ENCODE data around the gene PTK7.
"Not testable (repeated sequence)": the region's sequence is repeated elsewhere in the genome, so short reads cannot be mapped to it uniquely, and the experiment has no call there.

PTK7 gene

DNA sequence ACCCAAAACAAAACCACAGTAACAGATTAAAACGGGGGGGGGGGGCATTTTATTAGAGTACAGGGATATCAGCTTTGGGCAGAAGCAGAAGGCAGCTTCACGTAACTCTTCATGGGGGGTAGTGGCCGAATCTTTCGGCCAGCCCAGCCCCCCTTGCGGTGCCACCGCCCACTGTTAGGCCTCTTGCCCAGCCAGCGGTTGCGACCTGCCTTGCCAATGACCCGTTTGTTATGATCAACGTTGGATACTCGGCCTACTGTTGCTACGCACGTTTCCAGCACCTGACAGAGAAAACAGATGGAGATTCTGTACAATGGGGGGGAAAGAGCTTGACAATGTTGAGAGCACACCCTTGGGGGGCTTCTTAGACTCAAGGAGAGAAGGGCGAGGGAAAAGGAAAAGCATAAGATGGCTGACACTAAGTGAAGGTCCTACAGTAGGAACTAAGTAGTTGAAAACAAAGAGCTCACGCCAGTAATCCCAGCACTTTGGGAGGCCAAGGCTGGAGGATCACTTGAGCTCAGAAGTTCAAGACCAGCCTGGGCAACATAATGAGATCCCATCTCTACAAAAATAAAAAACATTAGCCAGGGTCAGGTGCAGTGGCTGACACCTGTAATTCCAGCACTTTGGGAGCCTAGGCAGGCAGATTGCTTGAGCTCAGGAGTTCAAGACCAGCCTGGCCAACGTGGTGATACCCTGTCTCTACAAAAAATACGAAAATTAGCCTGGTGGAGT lies 21.7 kb upstream of the PTK7 start:
- no peak for DNase-seq (ENCODE audit: low read depth)

DNA sequence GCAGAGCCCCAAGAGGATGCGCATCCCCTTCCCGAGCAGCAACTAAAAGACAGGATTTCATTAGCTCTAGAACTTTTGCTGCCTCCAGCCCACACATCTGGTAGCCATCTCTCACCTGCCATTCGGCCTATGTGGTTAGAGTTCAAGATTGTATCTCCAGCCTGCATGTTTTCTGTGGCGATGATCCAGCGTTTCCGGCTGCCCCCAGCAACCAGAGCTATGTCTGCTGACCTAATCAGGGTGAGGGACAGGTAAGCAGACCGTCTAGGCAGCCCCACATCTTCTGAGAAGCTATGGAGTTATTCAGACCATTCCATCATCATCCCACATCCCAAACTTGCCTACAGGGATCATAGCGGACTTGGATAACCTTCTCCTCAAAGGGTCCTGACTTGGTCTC lies 20.1 kb upstream of the PTK7 start:
- no peak for DNase-seq (ENCODE audit: low read depth)

GRCh38 chr6:43058531-43058930 lies 17.6 kb upstream of the PTK7 start:
- no peak for DNase-seq (ENCODE audit: low read depth)

GRCh38 chr6:43059168-43060033 lies 16.7 kb upstream of the PTK7 start, which contains the start of the genes KLC4 and MRPL2:
TSS of gene KLC4 (plus strand) at chr6:43059631. CDS start at chr6:43061336, 1,705 bp downstream.
TSS of gene MRPL2 (minus strand) at chr6:43059434. CDS start at chr6:43059381, 53 bp downstream.
- DNase-seq (ENCODE audit: low read depth), result peak; percentile 96

GRCh38 chr6:43060034-43060754 lies 15.9 kb upstream of the PTK7 start:
- no peak for DNase-seq (ENCODE audit: low read depth)

DNA sequence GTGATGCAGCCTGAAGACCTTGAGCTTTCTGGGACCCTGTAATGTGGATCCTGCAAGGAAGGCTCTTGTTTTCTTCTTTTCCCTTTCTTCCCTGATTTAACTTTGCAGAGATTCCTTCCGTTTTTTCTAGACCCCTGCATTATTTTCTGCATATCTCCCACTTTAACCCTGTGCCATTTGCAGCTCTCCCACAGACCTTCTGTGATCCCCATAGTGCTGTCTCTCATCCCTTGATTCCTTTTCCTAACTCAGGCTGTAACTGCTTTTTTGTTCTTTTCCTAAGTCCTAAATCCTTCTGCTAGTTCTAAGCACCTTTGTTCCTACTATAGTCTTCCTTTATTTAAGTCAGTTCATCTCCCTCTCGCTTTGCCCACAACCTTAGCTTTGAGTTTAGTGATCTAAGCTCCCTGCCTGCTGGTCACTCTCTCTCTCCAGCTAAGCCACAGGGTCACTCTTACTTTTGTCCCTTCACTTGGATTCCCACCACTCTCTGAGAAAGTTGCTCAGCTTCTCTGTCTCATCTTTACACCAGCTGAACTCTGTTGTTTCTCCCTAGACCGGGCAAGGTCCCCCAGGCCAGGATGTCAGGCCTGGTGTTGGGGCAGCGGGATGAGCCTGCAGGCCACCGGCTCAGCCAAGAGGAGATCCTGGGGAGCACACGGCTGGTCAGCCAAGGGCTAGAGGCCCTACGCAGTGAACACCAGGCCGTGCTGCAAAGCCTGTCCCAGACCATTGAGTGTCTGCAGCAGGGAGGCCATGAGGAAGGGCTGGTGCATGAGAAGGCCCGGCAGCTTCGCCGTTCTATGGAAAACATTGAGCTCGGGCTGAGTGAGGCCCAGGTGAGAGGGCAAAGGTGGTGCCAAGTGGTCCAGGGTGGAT lies 15.1 kb upstream of the PTK7 start:
- DNase-seq (ENCODE audit: low read depth), result no peak

GRCh38 chr6:43061861-43062260 lies 14.3 kb upstream of the PTK7 start:
- no peak for DNase-seq (ENCODE audit: low read depth)

DNA sequence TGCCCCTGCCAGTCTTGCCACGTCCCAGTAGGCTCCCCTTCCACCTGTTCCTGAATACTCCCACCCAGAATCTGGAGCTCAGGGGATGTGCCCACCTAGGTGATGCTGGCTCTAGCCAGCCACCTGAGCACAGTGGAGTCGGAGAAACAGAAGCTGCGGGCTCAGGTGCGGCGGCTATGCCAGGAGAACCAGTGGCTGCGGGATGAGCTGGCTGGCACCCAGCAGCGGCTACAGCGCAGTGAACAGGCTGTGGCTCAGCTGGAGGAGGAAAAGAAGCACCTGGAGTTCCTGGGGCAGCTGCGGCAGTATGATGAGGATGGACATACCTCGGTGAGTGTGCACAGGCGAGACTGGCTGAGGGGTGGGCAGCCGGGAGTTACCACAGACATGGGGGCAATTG lies 13.3 kb upstream of the PTK7 start:
- DNase-seq (ENCODE audit: low read depth), result no peak

GRCh38 chr6:43070028-43070632 lies 6.0 kb upstream of the PTK7 start:
- DNase-seq (ENCODE audit: low read depth), result peak; percentile 73

DNA sequence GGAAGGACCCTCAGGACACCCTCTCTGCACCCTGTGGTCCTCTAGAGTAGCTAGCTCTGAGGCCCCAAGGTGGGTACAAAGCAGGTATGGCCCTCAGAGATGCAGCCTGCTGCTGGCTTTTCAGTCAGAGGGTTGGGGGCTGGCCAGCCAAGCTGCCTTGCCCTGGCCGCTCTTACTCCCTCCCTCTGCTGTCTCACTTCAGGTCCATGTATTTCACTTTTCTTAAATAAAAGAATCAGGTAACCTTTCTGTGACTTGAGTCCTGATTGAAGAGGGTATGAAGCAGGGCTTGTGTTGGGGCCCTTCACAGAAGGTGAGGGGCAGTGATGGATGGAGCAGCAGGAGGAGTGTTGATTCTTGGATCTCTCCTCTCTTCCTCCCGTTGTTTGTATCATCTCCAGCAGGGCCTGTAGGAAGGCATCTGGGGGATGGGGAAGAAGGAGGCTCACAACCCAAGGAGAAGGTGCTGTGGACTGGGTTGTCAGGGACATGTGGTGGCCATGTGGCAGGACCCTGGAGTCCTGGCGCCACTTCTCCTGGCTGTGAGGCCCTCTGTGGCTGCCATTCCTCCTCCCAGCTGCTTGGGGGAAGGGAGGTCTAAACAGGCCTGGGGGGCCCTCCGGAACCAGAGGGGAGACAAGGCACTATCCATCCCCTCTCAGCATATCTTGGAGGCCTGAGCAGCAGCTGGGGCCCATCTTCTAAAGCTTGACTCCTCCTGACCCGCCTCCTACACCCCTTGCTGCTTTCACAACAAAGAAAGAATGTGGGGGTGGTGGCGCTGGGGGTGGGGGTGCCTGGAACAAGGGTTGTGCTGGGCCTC lies 1.1 kb upstream of the PTK7 start:
- peak; percentile 35 for DNase-seq (ENCODE audit: low read depth)

- DNase-seq (ENCODE audit: low read depth), result no peak
These were observed 584 bp downstream of the PTK7 start for GRCh38 chr6:43076464-43077332.

GRCh38 chr6:43077333-43077809 lies 1.3 kb downstream of the PTK7 start:
- no peak for DNase-seq (ENCODE audit: low read depth)

- no peak for DNase-seq (ENCODE audit: low read depth)
These were observed 1.9 kb downstream of the PTK7 start for GRCh38 chr6:43077981-43078511.

DNA sequence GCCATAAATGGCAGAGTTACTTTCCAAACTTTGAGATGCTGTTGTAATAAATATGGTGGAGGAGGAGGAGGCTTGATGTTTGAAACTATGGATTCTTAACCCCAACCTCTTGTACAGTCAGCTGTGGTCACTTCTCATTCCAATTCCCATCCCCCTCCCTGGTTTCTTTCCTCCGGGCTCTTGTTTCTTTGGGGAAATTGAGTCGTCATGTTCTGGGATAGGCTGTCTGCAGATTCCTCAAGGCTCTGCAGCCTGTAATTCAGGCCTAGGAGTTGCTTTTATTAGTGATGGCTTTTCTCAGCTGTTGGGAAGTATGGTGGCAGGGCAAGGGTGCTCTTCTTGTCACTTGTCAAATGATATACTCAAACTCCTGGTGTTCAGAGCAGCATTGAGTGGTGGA lies 2.6 kb downstream of the PTK7 start:
- DNase-seq (ENCODE audit: low read depth), result no peak

GRCh38 chr6:43081043-43081442 lies 4.9 kb downstream of the PTK7 start:
- no peak for DNase-seq (ENCODE audit: low read depth)

- DNase-seq (ENCODE audit: low read depth), result not testable (repeated sequence)
These were observed 5.8 kb downstream of the PTK7 start for GRCh38 chr6:43081922-43082321.

DNA sequence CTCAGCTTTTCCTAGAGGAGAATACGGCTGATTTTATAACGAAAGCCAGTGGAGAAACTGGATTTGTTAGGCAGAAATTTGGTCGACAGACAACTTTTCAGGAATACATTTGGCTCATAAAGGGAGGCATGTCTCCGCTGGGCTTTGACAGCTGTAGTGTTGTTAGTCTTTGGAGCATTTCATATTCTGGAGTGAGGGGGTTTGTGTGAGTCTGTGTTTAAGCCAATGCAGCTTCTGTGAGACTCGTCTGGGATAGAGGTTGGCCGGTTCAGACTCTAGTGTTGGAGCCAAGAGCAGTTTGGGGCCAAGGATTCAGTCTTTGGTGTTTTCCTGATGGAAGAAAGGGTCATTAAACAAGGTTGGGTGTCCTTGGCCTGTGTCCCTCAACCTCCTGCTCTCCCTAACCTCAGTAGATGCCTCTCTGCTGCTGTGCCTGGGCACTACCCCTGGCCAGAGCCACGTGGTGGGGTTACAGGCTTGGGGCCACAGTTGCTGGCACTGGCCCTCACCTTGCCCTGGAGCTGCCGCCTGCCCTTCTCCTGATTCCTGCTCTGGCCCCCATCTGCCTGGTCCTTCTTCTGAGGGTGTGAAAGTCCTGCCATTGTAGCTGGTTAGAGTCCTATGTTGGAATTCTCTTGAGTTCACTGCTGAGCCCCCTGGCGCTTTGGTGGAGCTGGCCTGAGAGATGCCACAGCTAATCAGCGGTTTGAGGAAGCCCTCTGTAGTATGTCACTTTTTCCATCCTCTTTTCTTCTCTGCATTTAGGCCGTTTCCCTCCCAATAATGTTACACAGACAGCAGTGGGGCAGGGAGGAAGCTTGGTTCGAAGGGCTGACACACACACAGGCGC lies 6.9 kb downstream of the PTK7 start:
- no peak for DNase-seq (ENCODE audit: low read depth)
